DOHH2 (cell line): ENCODE measurements around the gene PPARA.

Experiments
- H3F3A ChIP-seq: fragments of 200-600 bp; sonication (generic), shearing (Covaris generic); 2 replicates; pipeline ENCODE4 v1.6.0; 2016; ENCODE audit warnings: antibody characterized with exemption, mild to moderate bottlenecking; ENCODE audit not compliant: control insufficient read depth, insufficient read depth
- H3K27ac ChIP-seq: fragments of 200-600 bp; sonication (generic); 2 replicates; pipeline ENCODE4 v1.5.1; 2014; ENCODE audit warnings: low read depth, mild to moderate bottlenecking, low read length, moderate library complexity
- H3K27me3 ChIP-seq: fragments of 200-600 bp; sonication (generic); 2 replicates; pipeline ENCODE4 v1.6.1; 2014; ENCODE audit warnings: mild to moderate bottlenecking, low read length, mixed read lengths; ENCODE audit not compliant: control insufficient read depth
- H3K36me3 ChIP-seq: fragments of 200-600 bp; sonication (generic); 2 replicates; pipeline ENCODE4 v1.6.1; 2014; ENCODE audit warnings: mild to moderate bottlenecking, low read length, moderate library complexity, mixed read lengths; ENCODE audit not compliant: control insufficient read depth
- H3K4me1 ChIP-seq: fragments of 200-600 bp; sonication (generic); 2 replicates; pipeline ENCODE4 v1.6.1; 2014; ENCODE audit warnings: mild to moderate bottlenecking, low read length, mixed read lengths; ENCODE audit not compliant: control insufficient read depth
- H3K4me2 ChIP-seq: fragments of 200-600 bp; sonication (generic); 2 replicates; pipeline ENCODE4 v1.6.0; 2014; ENCODE audit warnings: mild to moderate bottlenecking, low read length, moderate library complexity
- H3K4me3 ChIP-seq: fragments of 200-600 bp; sonication (generic); 2 replicates; pipeline ENCODE4 v1.5.1; 2014; ENCODE audit warnings: mild to moderate bottlenecking, low read length, mixed read lengths
- H3K79me2 ChIP-seq: fragments of 200-600 bp; sonication (generic); 2 replicates; pipeline ENCODE4 v1.6.1; 2014; ENCODE audit warnings: mild to moderate bottlenecking, low read length, mixed read lengths; ENCODE audit not compliant: control insufficient read depth
- H3K9me2 ChIP-seq: fragments of 200-600 bp; sonication (generic); replicated peaks from 2 replicates; pipeline ENCODE4 v1.6.1; 2014; ENCODE audit warnings: mild to moderate bottlenecking, low read length, mixed read lengths; ENCODE audit not compliant: control insufficient read depth
- H3K9me3 ChIP-seq: fragments of 200-600 bp; sonication (generic); 2 replicates; pipeline ENCODE4 v1.6.1; 2014; ENCODE audit warnings: antibody characterized with exemption, low read length, mixed read lengths; ENCODE audit not compliant: control insufficient read depth, insufficient read depth
- H4K20me1 ChIP-seq: fragments of 200-600 bp; sonication (generic); 2 replicates; pipeline ENCODE4 v1.6.0; 2014; ENCODE audit warnings: low read depth, mild to moderate bottlenecking, antibody characterized with exemption, low read length, moderate library complexity; ENCODE audit not compliant: control insufficient read depth, insufficient read depth
- CTCF ChIP-seq: fragments of 200-600 bp; sonication (generic); IDR thresholded peaks from one replicate; pipeline ENCODE4 v1.5.1; 2014; ENCODE audit warnings: antibody characterized with exemption, mild to moderate bottlenecking, low read depth, low read length; ENCODE audit not compliant: poor library complexity, severe bottlenecking
- EZH2phosphoT487 ChIP-seq: fragments of 200-600 bp; sonication (generic); IDR thresholded peaks from 2 replicates; pipeline ENCODE4 v1.6.1; 2017; ENCODE audit warnings: borderline replicate concordance, mild to moderate bottlenecking, antibody characterized with exemption, low read length, moderate library complexity, mixed read lengths

PPARA gene

GRCh38 chr22:46107089-46107664 lies 43.1 kb upstream of the PPARA start:
- H3K27me3 ChIP-seq, result no peaks in the 10 kb centered on the region
- TF ChIP-seq EZH2phosphoT487 (no peak), CTCF (no peak)
- H3K27ac ChIP-seq, result no peak overlapping the region
- H3K9me3 ChIP-seq, result no peaks in the 10 kb centered on the region
- H3K4me2 ChIP-seq, result no peak overlapping the region
- no peaks in the 10 kb centered on the region for H3K36me3 ChIP-seq
- no peaks in the 10 kb centered on the region for H3F3A ChIP-seq
- H3K79me2 ChIP-seq, result no peaks in the 10 kb centered on the region
- no peaks in the 10 kb centered on the region for H4K20me1 ChIP-seq
- H3K9me2 ChIP-seq, result no peaks in the 10 kb centered on the region
- no peak overlapping the region for H3K4me3 ChIP-seq
- no peaks in the 10 kb centered on the region for H3K4me1 ChIP-seq

- no peaks in the 10 kb centered on the region for H3K36me3 ChIP-seq
- no peak overlapping the region for H3K4me2 ChIP-seq
- no peaks in the 10 kb centered on the region for H3F3A ChIP-seq
Measured at GRCh38 chr22:46107753-46108563, 42.4 kb upstream of the PPARA start.

DNA sequence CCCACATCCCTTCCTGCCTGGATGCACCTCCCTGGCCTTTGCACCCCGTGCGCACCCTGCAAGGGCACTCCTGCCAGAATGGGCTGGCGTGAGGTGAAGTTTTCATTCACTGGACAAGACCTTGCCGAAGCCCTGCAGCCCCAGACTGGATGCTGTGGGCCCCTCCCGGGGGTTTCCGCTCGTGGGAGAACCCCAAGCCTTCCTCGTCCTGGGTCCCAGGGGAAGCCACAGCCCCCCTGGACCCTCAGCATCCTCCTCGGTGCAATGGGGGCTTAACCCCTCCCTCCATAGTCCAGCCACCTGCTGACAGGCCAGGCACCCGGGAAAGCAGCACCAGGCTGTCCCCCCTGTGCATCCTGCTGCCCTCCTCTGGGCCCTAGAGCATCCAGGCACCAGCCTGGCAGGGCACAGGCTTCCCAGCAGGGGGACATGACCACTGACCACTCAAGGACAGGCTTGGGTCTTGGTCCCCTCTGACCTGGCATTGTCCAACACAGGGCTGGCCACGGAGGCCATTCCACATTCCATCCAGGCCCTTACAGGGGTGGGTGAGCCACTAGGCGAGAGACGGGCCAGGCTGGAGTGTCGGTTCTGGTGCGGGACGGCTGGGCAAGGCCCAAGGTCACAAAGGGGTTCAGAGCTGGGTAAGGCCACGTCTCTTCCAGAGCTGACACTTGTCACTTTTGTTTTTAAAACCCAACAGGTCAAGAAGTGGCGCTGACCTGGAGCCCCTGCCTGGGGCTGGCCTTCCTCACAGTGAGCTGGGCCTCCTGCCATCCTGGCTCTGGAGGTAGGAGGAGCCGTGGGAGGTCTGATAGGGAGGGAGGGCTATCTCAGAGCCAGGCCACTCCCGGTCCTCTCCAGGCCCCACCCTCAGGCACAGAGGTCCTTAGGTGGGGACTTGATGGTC lies 41.5 kb upstream of the PPARA start:
- Histone ChIP-seq H3K27me3 (no peaks in the 10 kb centered on the region), H4K20me1 (no peaks in the 10 kb centered on the region), H3K4me2 (no peak overlapping the region), H3K79me2 (no peaks in the 10 kb centered on the region), H3K9me3 (no peaks in the 10 kb centered on the region), H3K9me2 (no peaks in the 10 kb centered on the region), H3K36me3 (no peaks in the 10 kb centered on the region), H3K4me3 (no peak overlapping the region), H3F3A (no peaks in the 10 kb centered on the region), H3K27ac (no peak overlapping the region), H3K4me1 (no peaks in the 10 kb centered on the region)
- no peak for TF ChIP-seq CTCF
- TF ChIP-seq EZH2phosphoT487, result no peak

More at GRCh38 chr22:46107753-46108563, 42.4 kb upstream of the PPARA start:
- TF ChIP-seq CTCF, result no peak
- Histone ChIP-seq H3K9me2 (no peaks in the 10 kb centered on the region), H3K79me2 (no peaks in the 10 kb centered on the region), H3K4me1 (no peaks in the 10 kb centered on the region), H3K27me3 (no peaks in the 10 kb centered on the region), H3K4me3 (no peak overlapping the region), H4K20me1 (no peaks in the 10 kb centered on the region), H3K27ac (no peak overlapping the region), H3K9me3 (no peaks in the 10 kb centered on the region)
